ENCODE measurements around the gene OMP.

The OMP gene

GRCh38 chr11:77147036-77147315 is 44.3 kb downstream of the OMP start:
- no peak overlapping the region for H3K27ac ChIP-seq
- H3K27me3 ChIP-seq, result peaks cover 64% of the 10 kb centered on the region
- H3K36me3 ChIP-seq, result no peaks in the 10 kb centered on the region
- peaks cover 0 to 6% of the 10 kb centered on the region in 2 experiments for H3K4me1 ChIP-seq (ENCODE audit: control insufficient read depth in 1 of 2, insufficient read depth in 1 of 2, low read depth in 1 of 2, low read length in 1 of 2)
- TF ChIP-seq CTCF (IDR thresholded peaks at IDR 0.05), result no peak
- no peak overlapping the region for H3K4me3 ChIP-seq (ENCODE audit: low read depth in 1 of 2, low read length in 1 of 2)
- H3K9me3 ChIP-seq, result no peaks in the 10 kb centered on the region

- TF ChIP-seq CTCF (IDR thresholded peaks at IDR 0.05), result no peak
- Histone ChIP-seq H3K4me3 (ENCODE audit: low read depth in 1 of 2, low read length in 1 of 2) (no peak overlapping the region), H3K36me3 (no peaks in the 10 kb centered on the region), H3K4me1 (ENCODE audit: control insufficient read depth in 1 of 2, insufficient read depth in 1 of 2, low read depth in 1 of 2, low read length in 1 of 2) (peaks cover 0 to 6% of the 10 kb centered on the region in 2 experiments), H3K27me3 (peaks cover 71% of the 10 kb centered on the region), H3K9me3 (no peaks in the 10 kb centered on the region), H3K27ac (no peak overlapping the region)
These were observed 45.2 kb downstream of the OMP start for GRCh38 chr11:77147668-77148321.

GRCh38 chr11:77148963-77149715 is 46.5 kb downstream of the OMP start:
- no peaks in the 10 kb centered on the region for H3K36me3 ChIP-seq
- peaks cover 84% of the 10 kb centered on the region for H3K27me3 ChIP-seq
- peaks cover 0 to 6% of the 10 kb centered on the region in 2 experiments for H3K4me1 ChIP-seq (ENCODE audit: control insufficient read depth in 1 of 2, insufficient read depth in 1 of 2, low read depth in 1 of 2, low read length in 1 of 2)
- no peak overlapping the region for H3K27ac ChIP-seq
- no peak overlapping the region for H3K4me3 ChIP-seq (ENCODE audit: low read depth in 1 of 2, low read length in 1 of 2)
- H3K9me3 ChIP-seq, result no peaks in the 10 kb centered on the region
- no peak for TF ChIP-seq CTCF (IDR thresholded peaks at IDR 0.05)

GRCh38 chr11:77149716-77150392 is 47.2 kb downstream of the OMP start:
- no peak overlapping the region for H3K4me3 ChIP-seq (ENCODE audit: low read depth in 1 of 2, low read length in 1 of 2)
- no peaks in the 10 kb centered on the region for H3K36me3 ChIP-seq
- H3K27ac ChIP-seq, result no peak overlapping the region
- no peak for TF ChIP-seq CTCF (IDR thresholded peaks at IDR 0.05)
- H3K4me1 ChIP-seq (ENCODE audit: control insufficient read depth in 1 of 2, insufficient read depth in 1 of 2, low read depth in 1 of 2, low read length in 1 of 2), result peaks cover 0 to 6% of the 10 kb centered on the region in 2 experiments
- peaks cover 91% of the 10 kb centered on the region for H3K27me3 ChIP-seq
- no peaks in the 10 kb centered on the region for H3K9me3 ChIP-seq

GRCh38 chr11:77150836-77151235 is 48.2 kb downstream of the OMP start:
- no peak overlapping the region for H3K27ac ChIP-seq
- TF ChIP-seq CTCF (IDR thresholded peaks at IDR 0.05), result no peak
- peaks cover 0 to 6% of the 10 kb centered on the region in 2 experiments for H3K4me1 ChIP-seq (ENCODE audit: control insufficient read depth in 1 of 2, insufficient read depth in 1 of 2, low read depth in 1 of 2, low read length in 1 of 2)
- no peaks in the 10 kb centered on the region for H3K9me3 ChIP-seq
- peaks cover 88% of the 10 kb centered on the region for H3K27me3 ChIP-seq
- H3K36me3 ChIP-seq, result no peaks in the 10 kb centered on the region
- H3K4me3 ChIP-seq (ENCODE audit: low read depth in 1 of 2, low read length in 1 of 2), result no peak overlapping the region

All from neutrophil (primary cell).